CD4-positive, alpha-beta T cell (primary cell): ENCODE results near the gene PAQR8. TPM values are rescaled to one million over a fixed set of nuclear protein-coding genes. Genes with fewer than 3 reads are reported as not detected.
A peak's percentile ranks its signal among the peaks of the same experiment; 100 is the strongest.

Experiments used
- ATAC-seq: fragments of 200-7000 bp; cut with Tn5 transposase; one replicate; pipeline ENCODE4 v1.10.0; 2022; ENCODE audit warnings: mild to moderate bottlenecking; ENCODE audit not compliant: poor library complexity
- CTCF ChIA-PET: fragments of 350-600 bp; sonication (Branson Sonifier 250); formaldehyde crosslinking; loops from one replicate; lab custom pipeline; 2021; ENCODE audit warnings: antibody characterized with exemption, inconsistent platforms; lab: Charles Lee
- POLR2A ChIA-PET: fragments of 350-600 bp; sonication (Branson Sonifier 250); formaldehyde crosslinking; loops from one replicate; lab custom pipeline; 2021; ENCODE audit warnings: antibody characterized with exemption, inconsistent platforms; lab: Charles Lee
- DNase-seq, 14 experiments: peaks; one replicate each; pipeline ENCODE4 v3.0.0-alpha.2; 2013 to 2020; ENCODE audit warnings: mixed read lengths in 2 of 14
- H3K27ac ChIP-seq, 2 donors: one replicate each; pipeline versions ENCODE4 v1.5.1 to v1.7.0; 2013; ENCODE audit warnings: low read length in 2 of 2, low read depth in 1 of 2, mild to moderate bottlenecking in 1 of 2
- H3K27me3 ChIP-seq, 2 experiments: 1 replicate in 1 of 2; 2 replicates in 1 of 2; pipeline versions ENCODE4 v1.6.1 to v1.7.0; 2013; ENCODE audit warnings: low read length in 2 of 2, control low read depth in 1 of 2, mild to moderate bottlenecking in 1 of 2, moderate library complexity in 1 of 2; ENCODE audit not compliant: insufficient read depth in 2 of 2, control insufficient read depth in 1 of 2
- H3K36me3 ChIP-seq: one replicate; pipeline ENCODE4 v1.6.1; 2013; ENCODE audit warnings: low read length, control low read depth; ENCODE audit not compliant: insufficient read depth
- H3K4me1 ChIP-seq: one replicate; pipeline ENCODE4 v1.6.1; 2013; ENCODE audit warnings: low read length, control low read depth; ENCODE audit not compliant: insufficient read depth
- H3K4me3 ChIP-seq: one replicate; pipeline ENCODE4 v1.5.1; 2013; ENCODE audit warnings: mild to moderate bottlenecking, low read length, moderate library complexity
- H3K9me3 ChIP-seq, 2 experiments: 1 replicate in 1 of 2; 2 replicates in 1 of 2; pipeline versions ENCODE4 v1.6.1 to v1.7.0; 2013; ENCODE audit warnings: low read length in 2 of 2, mild to moderate bottlenecking in 2 of 2, control low read depth in 1 of 2, moderate library complexity in 1 of 2; ENCODE audit not compliant: control insufficient read depth in 1 of 2, insufficient read depth in 1 of 2
- H3K27ac Mint-ChIP-seq: one replicate; pipeline ENCODE4 v1.8.0; 2020; ENCODE audit warnings: mixed read lengths
- H3K27me3 Mint-ChIP-seq: one replicate; pipeline ENCODE4 v1.8.0; 2021; ENCODE audit warnings: mixed read lengths
- H3K36me3 Mint-ChIP-seq: one replicate; pipeline ENCODE4 v1.8.0; 2021; ENCODE audit warnings: low read depth, mixed read lengths
- H3K4me1 Mint-ChIP-seq: one replicate; pipeline ENCODE4 v1.8.0; 2021; ENCODE audit warnings: low read depth, mixed read lengths
- H3K4me3 Mint-ChIP-seq: one replicate; pipeline ENCODE4 v1.8.0; 2020; ENCODE audit warnings: mild to moderate bottlenecking, mixed read lengths
- H3K9me3 Mint-ChIP-seq: one replicate; pipeline ENCODE4 v1.8.0; 2020; ENCODE audit warnings: mixed read lengths
- intact Hi-C, 2 experiments: fragments of 100-400 bp; cut with DNase I in 1 of 2; cut with micrococcal nuclease in 1 of 2; formaldehyde crosslinking; loops; one replicate each; pipeline versions ENCODE4 v1.15.1 to v1.9.0; 2023 to 2025; cut with DNase I, micrococcal nuclease
- total RNA-seq, 174 experiments: library from RNA in 2 of 174; stranded (reverse) in 2 of 174; gene quantifications; one replicate each; pipeline ENCODE4 v1.2.3 and lab custom pipeline; 2021 to 2026
- TF ChIP-seq, protein P1 (sequence below): fragments of 200-600 bp; IDR thresholded peaks from one replicate; pipeline ENCODE4 v1.8.0; 2022; ENCODE audit warnings: antibody characterized with exemption, mild to moderate bottlenecking

PAQR8 gene
- total RNA-seq, 2 experiments from 2014 or later = 1.8 to 1.9 TPM

DNA sequence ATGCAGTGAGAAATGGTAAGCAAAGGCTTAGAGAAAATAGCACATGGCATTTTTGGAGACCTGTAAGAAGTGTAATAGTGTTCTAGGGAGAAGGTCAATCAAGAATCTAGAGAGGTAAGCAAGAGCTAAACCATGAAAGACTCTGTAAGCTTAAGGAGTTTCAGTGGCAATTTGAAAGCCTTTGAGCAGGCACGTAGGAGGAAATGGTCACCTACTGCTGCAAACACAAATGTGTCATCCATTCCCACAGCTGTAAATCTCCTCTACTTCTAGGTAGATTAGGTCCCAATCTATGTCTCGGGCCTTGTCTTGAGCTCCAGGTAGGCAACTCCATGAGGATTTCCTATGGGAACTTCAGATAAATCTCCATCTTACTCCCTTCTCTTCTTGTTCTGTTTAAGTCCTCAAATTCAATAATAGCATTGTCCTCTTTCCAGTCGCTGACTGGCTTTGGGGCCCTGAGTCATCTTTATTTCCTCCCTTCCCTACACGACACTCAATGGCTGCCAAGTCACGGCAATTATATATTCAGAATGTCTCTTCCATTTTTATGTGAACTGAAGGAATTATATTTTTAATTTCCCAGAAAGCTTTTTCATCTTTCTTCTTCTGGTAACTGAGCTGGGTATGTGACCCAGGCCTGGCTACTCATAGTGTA lies 24.2 kb upstream of the PAQR8 start:
- DNase-seq = no peak
- peaks cover 37% of the 10 kb centered on the region for H3K4me1 ChIP-seq
- no peak overlapping the region for H3K27ac ChIP-seq
- ChIA-PET POLR2A (interaction anchor here (1.0 to 1.1 kb wide), 2 partner anchors 82 to 1010 kb away, joined by 3 read pairs; partner anchors contain the start of gene EFHC1), CTCF (interaction anchor here (1.2 kb wide), 1 partner anchor 9 kb away, joined by 3 read pairs; no protein-coding TSS in a partner anchor)
- no peak for ATAC-seq
- no peak overlapping the region for H3K4me3 ChIP-seq
- no peak overlapping the region for H3K4me3 Mint-ChIP-seq
- no peaks in the 10 kb centered on the region for H3K36me3 ChIP-seq
- H3K27me3 Mint-ChIP-seq = no peaks in the 10 kb centered on the region
- TF ChIP-seq, protein P1, sequence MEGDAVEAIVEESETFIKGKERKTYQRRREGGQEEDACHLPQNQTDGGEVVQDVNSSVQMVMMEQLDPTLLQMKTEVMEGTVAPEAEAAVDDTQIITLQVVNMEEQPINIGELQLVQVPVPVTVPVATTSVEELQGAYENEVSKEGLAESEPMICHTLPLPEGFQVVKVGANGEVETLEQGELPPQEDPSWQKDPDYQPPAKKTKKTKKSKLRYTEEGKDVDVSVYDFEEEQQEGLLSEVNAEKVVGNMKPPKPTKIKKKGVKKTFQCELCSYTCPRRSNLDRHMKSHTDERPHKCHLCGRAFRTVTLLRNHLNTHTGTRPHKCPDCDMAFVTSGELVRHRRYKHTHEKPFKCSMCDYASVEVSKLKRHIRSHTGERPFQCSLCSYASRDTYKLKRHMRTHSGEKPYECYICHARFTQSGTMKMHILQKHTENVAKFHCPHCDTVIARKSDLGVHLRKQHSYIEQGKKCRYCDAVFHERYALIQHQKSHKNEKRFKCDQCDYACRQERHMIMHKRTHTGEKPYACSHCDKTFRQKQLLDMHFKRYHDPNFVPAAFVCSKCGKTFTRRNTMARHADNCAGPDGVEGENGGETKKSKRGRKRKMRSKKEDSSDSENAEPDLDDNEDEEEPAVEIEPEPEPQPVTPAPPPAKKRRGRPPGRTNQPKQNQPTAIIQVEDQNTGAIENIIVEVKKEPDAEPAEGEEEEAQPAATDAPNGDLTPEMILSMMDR = no peak
- H3K27me3 ChIP-seq = no peaks in the 10 kb centered on the region
- H3K27ac Mint-ChIP-seq = peak overlapping the region; percentile 87
- H3K9me3 ChIP-seq = no peaks in the 10 kb centered on the region
- H3K9me3 Mint-ChIP-seq = no peaks in the 10 kb centered on the region
- no peaks in the 10 kb centered on the region for H3K36me3 Mint-ChIP-seq
- peaks cover 76% of the 10 kb centered on the region for H3K4me1 Mint-ChIP-seq
- intact Hi-C loops = no loop called here

DNA sequence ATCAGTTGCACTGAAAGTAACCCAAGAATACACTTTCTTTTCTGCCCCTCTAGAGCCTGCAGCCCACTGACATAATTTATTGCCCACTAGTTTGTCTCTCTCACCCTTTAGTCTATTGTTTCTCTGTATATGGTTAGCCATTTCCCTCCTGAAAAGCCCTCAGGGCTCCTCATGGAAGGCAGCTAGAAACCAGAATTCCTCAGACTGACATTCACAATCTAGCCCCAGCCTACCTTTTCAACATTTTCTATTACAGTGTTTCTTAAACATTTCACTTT lies 21.4 kb upstream of the PAQR8 start:
- intact Hi-C loops = loop anchor here in 1 of 2 experiments (2.0 kb wide), 1 partner anchor 20 kb away; no protein-coding TSS in a partner anchor
- H3K27ac Mint-ChIP-seq = no peak overlapping the region

DNA sequence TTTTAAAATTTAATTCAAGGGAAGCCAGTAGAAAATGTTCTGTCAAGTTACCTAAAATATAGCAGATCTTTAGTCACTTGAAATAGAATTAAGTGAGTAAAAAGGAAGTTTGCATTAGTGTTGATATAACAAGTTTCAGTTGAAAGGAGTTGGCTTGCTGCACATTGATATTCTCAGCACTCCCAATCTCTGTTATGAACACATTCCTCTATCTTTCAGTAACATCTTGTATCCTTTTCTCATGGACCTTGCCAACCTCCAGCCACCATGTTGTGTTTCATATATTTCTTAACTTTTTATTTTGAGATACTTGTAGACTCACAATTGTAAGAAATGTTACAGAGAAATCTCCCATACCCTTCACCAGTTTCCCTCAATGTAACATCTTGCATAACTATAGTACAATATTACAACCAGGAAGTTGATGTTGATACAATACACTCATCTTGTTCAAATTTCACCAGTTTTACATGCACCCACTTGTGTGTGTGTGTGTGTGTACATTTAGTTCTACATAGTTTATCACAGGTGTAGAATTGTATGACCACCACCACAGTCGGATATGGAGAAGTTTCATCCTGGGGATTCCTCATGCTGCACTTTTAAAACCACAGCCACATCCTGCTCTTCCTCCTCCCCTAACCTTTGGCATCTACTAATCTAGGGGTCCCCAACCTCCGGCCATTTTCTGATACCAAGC lies 20.2 kb upstream of the PAQR8 start:
- ChIA-PET POLR2A (interaction anchor here (1.0 to 1.2 kb wide), 2 partner anchors 20 kb away, joined by 4 read pairs; partner anchors contain the start of gene PAQR8), CTCF (no interaction called here)
- intact Hi-C loops = loop anchor here in 1 of 2 experiments (2.0 kb wide), 1 partner anchor 19 kb away; no protein-coding TSS in a partner anchor
- H3K27me3 Mint-ChIP-seq = no peaks in the 10 kb centered on the region
- TF ChIP-seq, protein P1 = no peak
- Histone ChIP-seq H3K27ac (no peak overlapping the region), H3K4me3 (no peak overlapping the region), H3K27me3 (no peaks in the 10 kb centered on the region), H3K9me3 (no peaks in the 10 kb centered on the region), H3K4me1 (peaks cover 6% of the 10 kb centered on the region), H3K36me3 (no peaks in the 10 kb centered on the region)
- peak overlapping the region; percentile 40 for H3K4me3 Mint-ChIP-seq
- peaks cover 37% of the 10 kb centered on the region for H3K4me1 Mint-ChIP-seq
- peak overlapping the region; percentile 34 for H3K27ac Mint-ChIP-seq
- no peaks in the 10 kb centered on the region for H3K9me3 Mint-ChIP-seq
- ATAC-seq (no peak), DNase-seq (peak in 1 of 14 experiments; percentile 44)
- no peaks in the 10 kb centered on the region for H3K36me3 Mint-ChIP-seq

More for the DNA sequence above, 21.4 kb upstream of the PAQR8 start:
- Mint-ChIP-seq H3K4me3 (no peak overlapping the region), H3K9me3 (no peaks in the 10 kb centered on the region), H3K36me3 (no peaks in the 10 kb centered on the region), H3K4me1 (peaks cover 48% of the 10 kb centered on the region), H3K27me3 (no peaks in the 10 kb centered on the region)
- ChIA-PET POLR2A (no interaction called here), CTCF (no interaction called here)
- H3K9me3 ChIP-seq = no peaks in the 10 kb centered on the region
- no peaks in the 10 kb centered on the region for H3K27me3 ChIP-seq
- no peaks in the 10 kb centered on the region for H3K36me3 ChIP-seq
- no peak overlapping the region for H3K4me3 ChIP-seq
- DNase-seq (no peak), ATAC-seq (no peak)
- TF ChIP-seq, protein P1 = no peak
- no peak overlapping the region for H3K27ac ChIP-seq
- H3K4me1 ChIP-seq = peaks cover 9% of the 10 kb centered on the region
